HEK293 (cell line): ENCODE data around the gene ZBTB39.
A peak's percentile ranks its signal among the peaks of the same experiment; 100 is the strongest.

Experiments
- BCL11B ChIP-seq: fragments of 450-650 bp; formaldehyde crosslinking; IDR thresholded peaks from 2 replicates; pipeline ENCODE4 v1.5.1; 2016; ENCODE audit warnings: low read depth, missing biosample characterization, missing genetic modification characterization
- GFI1B ChIP-seq: fragments of 450-650 bp; formaldehyde crosslinking; IDR thresholded peaks from 2 replicates; pipeline ENCODE4 v1.5.1; 2016; ENCODE audit warnings: missing biosample characterization, missing genetic modification characterization
- HOXA7 ChIP-seq: sonication (generic); formaldehyde crosslinking; IDR thresholded peaks from 2 replicates; pipeline ENCODE4 v1.8.1; 2022; ENCODE audit warnings: missing genetic modification reagents, borderline replicate concordance
- KLF16 ChIP-seq: fragments of 450-650 bp; formaldehyde crosslinking; IDR thresholded peaks from 2 replicates; pipeline ENCODE4 v1.5.1; 2017; ENCODE audit warnings: missing biosample characterization, missing genetic modification characterization
- KLF8 ChIP-seq: fragments of 450-650 bp; formaldehyde crosslinking; IDR thresholded peaks from 2 replicates; pipeline ENCODE4 v1.5.1; 2016; ENCODE audit warnings: missing biosample characterization, missing genetic modification characterization
- KLF9 ChIP-seq: fragments of 450-650 bp; formaldehyde crosslinking; IDR thresholded peaks from 2 replicates; pipeline ENCODE4 v1.5.1; 2016; ENCODE audit warnings: missing biosample characterization, missing genetic modification characterization, low read depth
- OVOL3 ChIP-seq: fragments of 450-650 bp; formaldehyde crosslinking; IDR thresholded peaks from 2 replicates; pipeline ENCODE4 v1.5.1; 2016; ENCODE audit warnings: missing biosample characterization, missing genetic modification characterization
- PRDM1 ChIP-seq: fragments of 450-650 bp; formaldehyde crosslinking; IDR thresholded peaks from 2 replicates; pipeline ENCODE4; 2016; ENCODE audit warnings: missing biosample characterization, missing genetic modification characterization
- SALL2 ChIP-seq: fragments of 450-650 bp; formaldehyde crosslinking; IDR thresholded peaks from 2 replicates; pipeline ENCODE4 v1.5.0; 2017; ENCODE audit warnings: missing biosample characterization, mild to moderate bottlenecking, missing genetic modification characterization, borderline replicate concordance
- TCF7L2 ChIP-seq: IDR thresholded peaks from 2 replicates; pipeline ENCODE4 v1.6.1; 2011; ENCODE audit warnings: low read depth, mild to moderate bottlenecking, inconsistent platforms, low read length, moderate library complexity, borderline replicate concordance
- ZNF157 ChIP-seq: fragments of 450-650 bp; formaldehyde crosslinking; IDR thresholded peaks from 2 replicates; pipeline ENCODE4 v1.5.1; 2016; ENCODE audit warnings: missing biosample characterization, missing genetic modification characterization
- ZNF23 ChIP-seq: fragments of 450-650 bp; formaldehyde crosslinking; IDR thresholded peaks from 2 replicates; pipeline ENCODE4 v1.5.1; 2016; ENCODE audit warnings: missing biosample characterization, missing genetic modification characterization, borderline replicate concordance
- ZNF239 ChIP-seq: fragments of 450-650 bp; formaldehyde crosslinking; IDR thresholded peaks from 2 replicates; pipeline ENCODE4 v1.5.1; 2016; ENCODE audit warnings: missing biosample characterization, missing genetic modification characterization
- ZNF311 ChIP-seq: fragments of 450-650 bp; formaldehyde crosslinking; IDR thresholded peaks from 2 replicates; pipeline ENCODE4 v1.5.1; 2017; ENCODE audit warnings: missing biosample characterization, missing genetic modification characterization, borderline replicate concordance
- ZNF335 ChIP-seq: fragments of 450-650 bp; formaldehyde crosslinking; conservative IDR thresholded peaks from 2 replicates; pipeline ENCODE4 v1.5.1; 2016; ENCODE audit warnings: missing biosample characterization, missing genetic modification characterization
- ZNF404 ChIP-seq: fragments of 450-650 bp; formaldehyde crosslinking; IDR thresholded peaks from 2 replicates; pipeline ENCODE4 v1.5.1; 2017; ENCODE audit warnings: missing biosample characterization, missing genetic modification characterization
- ZNF416 ChIP-seq: fragments of 450-650 bp; formaldehyde crosslinking; IDR thresholded peaks from 2 replicates; pipeline ENCODE4 v1.5.1; 2016; ENCODE audit warnings: missing biosample characterization, missing genetic modification characterization
- ZNF426 ChIP-seq: fragments of 450-650 bp; formaldehyde crosslinking; IDR thresholded peaks from 2 replicates; pipeline ENCODE4 v1.5.1; 2017; ENCODE audit warnings: missing biosample characterization, missing genetic modification characterization, mild to moderate bottlenecking, inconsistent platforms, moderate library complexity
- ZNF48 ChIP-seq: fragments of 450-650 bp; formaldehyde crosslinking; IDR thresholded peaks from 2 replicates; pipeline ENCODE4 v1.5.1; 2016; ENCODE audit warnings: missing biosample characterization, missing genetic modification characterization
- ZNF501 ChIP-seq: fragments of 450-650 bp; formaldehyde crosslinking; IDR thresholded peaks from 2 replicates; pipeline ENCODE4 v1.5.1; 2016; ENCODE audit warnings: missing biosample characterization, missing genetic modification characterization
- ZNF530 ChIP-seq: fragments of 450-650 bp; formaldehyde crosslinking; IDR thresholded peaks from 2 replicates; pipeline ENCODE4 v1.5.1; 2016; ENCODE audit warnings: low read depth, missing biosample characterization, missing genetic modification characterization
- ZNF600 ChIP-seq: fragments of 450-650 bp; formaldehyde crosslinking; IDR thresholded peaks from 2 replicates; pipeline ENCODE4 v1.5.1; 2016; ENCODE audit warnings: missing biosample characterization, missing genetic modification characterization
- ZNF610 ChIP-seq: fragments of 450-650 bp; formaldehyde crosslinking; IDR thresholded peaks from 2 replicates; pipeline ENCODE4 v1.5.1; 2016; ENCODE audit warnings: missing biosample characterization, missing genetic modification characterization, borderline replicate concordance
- ZNF623 ChIP-seq: fragments of 450-650 bp; formaldehyde crosslinking; IDR thresholded peaks from 2 replicates; pipeline ENCODE4 v1.5.1; 2016; ENCODE audit warnings: missing biosample characterization, missing genetic modification characterization
- ZNF624 ChIP-seq: fragments of 450-650 bp; formaldehyde crosslinking; IDR thresholded peaks from 2 replicates; pipeline ENCODE4 v1.5.1; 2017; ENCODE audit warnings: missing biosample characterization, missing genetic modification characterization
- ZNF626 ChIP-seq: fragments of 450-650 bp; sonication (Bioruptor Pico); formaldehyde crosslinking; IDR thresholded peaks from 2 replicates; pipeline ENCODE4 v1.5.1; 2018; ENCODE audit warnings: missing biosample characterization, missing genetic modification characterization, inconsistent platforms
- ZNF629 ChIP-seq: fragments of 450-650 bp; formaldehyde crosslinking; IDR thresholded peaks from 2 replicates; pipeline ENCODE4 v1.5.1; 2017; ENCODE audit warnings: missing biosample characterization, missing genetic modification characterization
- ZNF645 ChIP-seq: fragments of 450-650 bp; formaldehyde crosslinking; IDR thresholded peaks from 2 replicates; pipeline ENCODE4; 2016; ENCODE audit warnings: missing biosample characterization, missing genetic modification characterization
- ZNF654 ChIP-seq: fragments of 450-650 bp; formaldehyde crosslinking; IDR thresholded peaks from 2 replicates; pipeline ENCODE4 v1.5.1; 2016; ENCODE audit warnings: low read depth, missing biosample characterization, missing genetic modification characterization
- ZNF701 ChIP-seq: fragments of 450-650 bp; formaldehyde crosslinking; IDR thresholded peaks from 2 replicates; pipeline ENCODE4 v1.5.1; 2016; ENCODE audit warnings: missing biosample characterization, missing genetic modification characterization
- ZNF707 ChIP-seq: fragments of 450-650 bp; formaldehyde crosslinking; IDR thresholded peaks from 2 replicates; pipeline ENCODE4 v1.5.1; 2016; ENCODE audit warnings: missing biosample characterization, missing genetic modification characterization
- ZNF791 ChIP-seq: fragments of 450-650 bp; formaldehyde crosslinking; IDR thresholded peaks from 2 replicates; pipeline ENCODE4 v1.5.1; 2016; ENCODE audit warnings: missing biosample characterization, missing genetic modification characterization
- ZNF792 ChIP-seq: fragments of 450-650 bp; formaldehyde crosslinking; IDR thresholded peaks from 2 replicates; pipeline ENCODE4 v1.5.1; 2016; ENCODE audit warnings: missing biosample characterization, missing genetic modification characterization
- ZNF837 ChIP-seq: fragments of 450-650 bp; formaldehyde crosslinking; IDR thresholded peaks from 2 replicates; pipeline ENCODE4 v1.5.1; 2016; ENCODE audit warnings: missing biosample characterization, missing genetic modification characterization
- ZSCAN18 ChIP-seq: fragments of 450-650 bp; formaldehyde crosslinking; IDR thresholded peaks from 2 replicates; pipeline ENCODE4 v1.5.1; 2016; ENCODE audit warnings: missing biosample characterization, missing genetic modification characterization
- TF ChIP-seq, protein P1 (sequence below): fragments of 450-650 bp; formaldehyde crosslinking; IDR thresholded peaks from 2 replicates; pipeline ENCODE4 v1.5.1; 2016; ENCODE audit warnings: missing biosample characterization, missing genetic modification characterization
- TF ChIP-seq, protein P2 (sequence below): fragments of 450-650 bp; formaldehyde crosslinking; IDR thresholded peaks from 2 replicates; pipeline ENCODE4 v1.5.1; 2016; ENCODE audit warnings: missing biosample characterization, missing genetic modification characterization, low read depth

The ZBTB39 gene

GRCh38 chr12:57001448-57001906, 4.9 kb downstream of the ZBTB39 start (continued):
- TF ChIP-seq BCL11B (tag by site-specific recombination), result 0 out of 2 replicates have a peak, but pooled peaks have one; percentile 23
- no peak for TF ChIP-seq ZNF701 (tag by site-specific recombination)
- TF ChIP-seq ZNF239, result no peak
- no peak for TF ChIP-seq ZSCAN18
- no peak for TF ChIP-seq PRDM1 (tag by site-specific recombination)
- TF ChIP-seq ZNF645 (tag by site-specific recombination), result no peak
- TF ChIP-seq, protein P1, sequence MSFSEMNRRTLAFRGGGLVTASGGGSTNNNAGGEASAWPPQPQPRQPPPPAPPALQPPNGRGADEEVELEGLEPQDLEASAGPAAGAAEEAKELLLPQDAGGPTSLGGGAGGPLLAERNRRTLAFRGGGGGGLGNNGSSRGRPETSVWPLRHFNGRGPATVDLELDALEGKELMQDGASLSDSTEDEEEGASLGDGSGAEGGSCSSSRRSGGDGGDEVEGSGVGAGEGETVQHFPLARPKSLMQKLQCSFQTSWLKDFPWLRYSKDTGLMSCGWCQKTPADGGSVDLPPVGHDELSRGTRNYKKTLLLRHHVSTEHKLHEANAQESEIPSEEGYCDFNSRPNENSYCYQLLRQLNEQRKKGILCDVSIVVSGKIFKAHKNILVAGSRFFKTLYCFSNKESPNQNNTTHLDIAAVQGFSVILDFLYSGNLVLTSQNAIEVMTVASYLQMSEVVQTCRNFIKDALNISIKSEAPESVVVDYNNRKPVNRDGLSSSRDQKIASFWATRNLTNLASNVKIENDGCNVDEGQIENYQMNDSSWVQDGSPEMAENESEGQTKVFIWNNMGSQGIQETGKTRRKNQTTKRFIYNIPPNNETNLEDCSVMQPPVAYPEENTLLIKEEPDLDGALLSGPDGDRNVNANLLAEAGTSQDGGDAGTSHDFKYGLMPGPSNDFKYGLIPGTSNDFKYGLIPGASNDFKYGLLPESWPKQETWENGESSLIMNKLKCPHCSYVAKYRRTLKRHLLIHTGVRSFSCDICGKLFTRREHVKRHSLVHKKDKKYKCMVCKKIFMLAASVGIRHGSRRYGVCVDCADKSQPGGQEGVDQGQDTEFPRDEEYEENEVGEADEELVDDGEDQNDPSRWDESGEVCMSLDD, result no peak
- TF ChIP-seq ZNF157 (tag by site-specific recombination), result no peak
- TF ChIP-seq SALL2 (tag by site-specific recombination), result no peak
- no peak for TF ChIP-seq ZNF404 (tag by site-specific recombination)
- no peak for TF ChIP-seq TCF7L2
- TF ChIP-seq ZNF623, result no peak
- no peak for TF ChIP-seq ZNF48 (tag by site-specific recombination)
- TF ChIP-seq KLF8, result no peak
- no peak for TF ChIP-seq ZNF311 (tag by site-specific recombination)
- TF ChIP-seq ZNF610 (tag by site-specific recombination), result no peak
- no peak for TF ChIP-seq ZNF792 (tag by site-specific recombination)
- no peak for TF ChIP-seq HOXA7 (CRISPR knock-in tag)
- no peak for TF ChIP-seq GFI1B (tag by site-specific recombination)
- no peak for TF ChIP-seq KLF9
- TF ChIP-seq OVOL3, result no peak
- TF ChIP-seq ZNF416 (tag by site-specific recombination), result no peak
- TF ChIP-seq ZNF530 (tag by site-specific recombination), result no peak
- TF ChIP-seq ZNF629 (tag by site-specific recombination), result 0 out of 2 replicates have a peak, but pooled peaks have one; percentile 13
- no peak for TF ChIP-seq ZNF501 (tag by site-specific recombination)
- TF ChIP-seq ZNF600 (tag by site-specific recombination), result no peak
- no peak for TF ChIP-seq ZNF626 (tag by site-specific recombination)
- TF ChIP-seq ZNF654 (tag by site-specific recombination), result peak; percentile 62
- no peak for TF ChIP-seq KLF16
- TF ChIP-seq ZNF837 (tag by site-specific recombination), result no peak
- TF ChIP-seq ZNF707 (tag by site-specific recombination), result no peak
- no peak for TF ChIP-seq ZNF624
- no peak for TF ChIP-seq ZNF23
- TF ChIP-seq ZNF426, result no peak
- no peak for TF ChIP-seq ZNF791
- peak; percentile 66 for TF ChIP-seq ZNF335
- TF ChIP-seq, protein P2, sequence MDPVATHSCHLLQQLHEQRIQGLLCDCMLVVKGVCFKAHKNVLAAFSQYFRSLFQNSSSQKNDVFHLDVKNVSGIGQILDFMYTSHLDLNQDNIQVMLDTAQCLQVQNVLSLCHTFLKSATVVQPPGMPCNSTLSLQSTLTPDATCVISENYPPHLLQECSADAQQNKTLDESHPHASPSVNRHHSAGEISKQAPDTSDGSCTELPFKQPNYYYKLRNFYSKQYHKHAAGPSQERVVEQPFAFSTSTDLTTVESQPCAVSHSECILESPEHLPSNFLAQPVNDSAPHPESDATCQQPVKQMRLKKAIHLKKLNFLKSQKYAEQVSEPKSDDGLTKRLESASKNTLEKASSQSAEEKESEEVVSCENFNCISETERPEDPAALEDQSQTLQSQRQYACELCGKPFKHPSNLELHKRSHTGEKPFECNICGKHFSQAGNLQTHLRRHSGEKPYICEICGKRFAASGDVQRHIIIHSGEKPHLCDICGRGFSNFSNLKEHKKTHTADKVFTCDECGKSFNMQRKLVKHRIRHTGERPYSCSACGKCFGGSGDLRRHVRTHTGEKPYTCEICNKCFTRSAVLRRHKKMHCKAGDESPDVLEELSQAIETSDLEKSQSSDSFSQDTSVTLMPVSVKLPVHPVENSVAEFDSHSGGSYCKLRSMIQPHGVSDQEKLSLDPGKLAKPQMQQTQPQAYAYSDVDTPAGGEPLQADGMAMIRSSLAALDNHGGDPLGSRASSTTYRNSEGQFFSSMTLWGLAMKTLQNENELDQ, result no peak
